NCI-H82 treated with DMSO at 0.1 percent for 48 hours (cell line): ENCODE measurements around the gene POLD2.

Experiments used
- DNase-seq: peaks from one replicate; lab custom pipeline; 2025; ENCODE audit not compliant: unreplicated experiment; lab: John Stamatoyannopoulos, UW

Gene POLD2

GRCh38 chr7:44066111-44066460, 57.3 kb downstream of the POLD2 start:
- DNase-seq: no peak

GRCh38 chr7:44065431-44066110, 57.8 kb downstream of the POLD2 start, which contains the start of gene PGAM2:
Gene PGAM2, minus strand, starts transcription at chr7:44065567. Its CDS starts 38 bp downstream, at chr7:44065529.
- DNase-seq: no peak

GRCh38 chr7:44064791-44065430, 58.4 kb downstream of the POLD2 start:
- no peak for DNase-seq
